Mesenchymal stem cell (in vitro differentiated cells and primary cell): ENCODE measurements around the gene CAMTA1.
A peak's percentile ranks its signal among the peaks of the same experiment; 100 is the strongest.

Source experiments
- DNase-seq: peaks from one replicate; pipeline ENCODE4 v3.0.0-alpha.2; 2013
- H2AFZ ChIP-seq: one replicate; pipeline ENCODE4 v1.6.1; 2013; ENCODE audit warnings: low read depth, mild to moderate bottlenecking, control low read depth, inconsistent platforms, low read length, moderate library complexity
- H2AK5ac ChIP-seq: 2 replicates; pipeline ENCODE4 v1.6.1; 2013; ENCODE audit warnings: low read length, moderate library complexity, mild to moderate bottlenecking, inconsistent platforms; ENCODE audit not compliant: severe bottlenecking
- H2BK120ac ChIP-seq: one replicate; pipeline ENCODE4 v1.6.1; 2013; ENCODE audit warnings: low read depth, mild to moderate bottlenecking, inconsistent platforms, low read length, moderate library complexity
- H2BK12ac ChIP-seq, 2 experiments: one replicate each; pipeline ENCODE4 v1.6.1; 2013; ENCODE audit warnings: inconsistent platforms in 2 of 2, low read length in 2 of 2, mild to moderate bottlenecking in 2 of 2, moderate library complexity in 2 of 2, control low read depth in 1 of 2
- H2BK15ac ChIP-seq: one replicate; pipeline ENCODE4 v1.6.1; 2013; ENCODE audit warnings: mild to moderate bottlenecking, low read depth, inconsistent platforms; ENCODE audit not compliant: poor library complexity, severe bottlenecking
- H2BK5ac ChIP-seq: 2 replicates; pipeline ENCODE4 v1.6.1; 2013; ENCODE audit warnings: low read depth, mild to moderate bottlenecking, low read length, control low read depth, inconsistent platforms; ENCODE audit not compliant: poor library complexity, severe bottlenecking
- H3K14ac ChIP-seq, 2 experiments: one replicate each; pipeline ENCODE4 v1.6.1; 2013; ENCODE audit warnings: inconsistent platforms in 2 of 2, low read length in 2 of 2, control low read depth in 1 of 2, mild to moderate bottlenecking in 1 of 2, moderate library complexity in 1 of 2
- H3K18ac ChIP-seq, 2 experiments: one replicate each; pipeline ENCODE4 v1.6.1; 2013; ENCODE audit warnings: inconsistent platforms in 2 of 2, low read length in 2 of 2, control low read depth in 1 of 2, low read depth in 1 of 2, mild to moderate bottlenecking in 1 of 2
- H3K23ac ChIP-seq, 2 experiments: one replicate each; pipeline ENCODE4 v1.6.1; 2013; ENCODE audit warnings: inconsistent platforms in 2 of 2, low read length in 2 of 2, mild to moderate bottlenecking in 2 of 2, moderate library complexity in 2 of 2, control low read depth in 1 of 2
- H3K27ac ChIP-seq: 2 replicates; pipeline ENCODE4 v1.5.1; 2013; ENCODE audit warnings: mild to moderate bottlenecking, moderate library complexity, low read length, control low read depth, inconsistent platforms; ENCODE audit not compliant: poor library complexity, severe bottlenecking
- H3K27me3 ChIP-seq, 2 experiments: 2 replicates each; pipeline versions ENCODE4 v1.6.1 to v1.7.0; 2013; ENCODE audit warnings: low read length in 2 of 2, mild to moderate bottlenecking in 2 of 2, moderate library complexity in 2 of 2, control low read depth in 1 of 2, inconsistent platforms in 1 of 2; ENCODE audit not compliant: control insufficient read depth in 1 of 2, insufficient read depth in 1 of 2
- H3K36me3 ChIP-seq, 2 experiments: 2 replicates each; pipeline versions ENCODE4 v1.6.1 to v1.7.0; 2013; ENCODE audit warnings: low read length in 2 of 2, control low read depth in 1 of 2, inconsistent platforms in 1 of 2, low read depth in 1 of 2, mild to moderate bottlenecking in 1 of 2; ENCODE audit not compliant: insufficient read depth in 2 of 2, control insufficient read depth in 1 of 2
- H3K4ac ChIP-seq, 2 experiments: one replicate each; pipeline ENCODE4 v1.6.1; 2013; ENCODE audit warnings: inconsistent platforms in 2 of 2, low read length in 2 of 2, mild to moderate bottlenecking in 2 of 2, moderate library complexity in 2 of 2, control low read depth in 1 of 2, low read depth in 1 of 2
- H3K4me1 ChIP-seq: 2 replicates; pipeline ENCODE4 v1.6.1; 2013; ENCODE audit warnings: low read depth, low read length, control low read depth; ENCODE audit not compliant: control insufficient read depth, insufficient read depth
- H3K4me2 ChIP-seq: 2 replicates; pipeline ENCODE4 v1.6.1; 2013; ENCODE audit warnings: low read length, mild to moderate bottlenecking, inconsistent platforms; ENCODE audit not compliant: poor library complexity, severe bottlenecking
- H3K4me3 ChIP-seq, 2 experiments: 2 replicates each; pipeline versions ENCODE4 v1.5.1 to v1.7.0; 2013; ENCODE audit warnings: low read length in 2 of 2, mild to moderate bottlenecking in 2 of 2, control low read depth in 1 of 2, low read depth in 1 of 2; ENCODE audit not compliant: insufficient read depth in 1 of 2
- H3K79me1 ChIP-seq: replicated peaks from 2 replicates; pipeline ENCODE4 v1.6.1; 2013; ENCODE audit warnings: mild to moderate bottlenecking, control low read depth, low read length, inconsistent platforms; ENCODE audit not compliant: poor library complexity, severe bottlenecking
- H3K9ac ChIP-seq: 2 replicates; pipeline ENCODE4 v1.7.0; 2013; ENCODE audit warnings: mild to moderate bottlenecking, low read length, moderate library complexity
- H3K9me3 ChIP-seq: 2 replicates; pipeline ENCODE4 v1.7.0; 2013; ENCODE audit warnings: mild to moderate bottlenecking, low read length; ENCODE audit not compliant: control insufficient read depth
- H4K8ac ChIP-seq: one replicate; pipeline ENCODE4 v1.6.1; 2013; ENCODE audit warnings: inconsistent platforms, mild to moderate bottlenecking, low read length, moderate library complexity
- H4K91ac ChIP-seq: one replicate; pipeline ENCODE4 v1.6.1; 2013; ENCODE audit warnings: mild to moderate bottlenecking, low read length, inconsistent platforms
- WGBS: methylation state at CpG from one replicate; pipeline ENCODE4 v1.1.7; 2013; ENCODE audit warnings: mixed read lengths; 5-methylcytosine and 5-hydroxymethylcytosine counted together

The CAMTA1 gene

DNA sequence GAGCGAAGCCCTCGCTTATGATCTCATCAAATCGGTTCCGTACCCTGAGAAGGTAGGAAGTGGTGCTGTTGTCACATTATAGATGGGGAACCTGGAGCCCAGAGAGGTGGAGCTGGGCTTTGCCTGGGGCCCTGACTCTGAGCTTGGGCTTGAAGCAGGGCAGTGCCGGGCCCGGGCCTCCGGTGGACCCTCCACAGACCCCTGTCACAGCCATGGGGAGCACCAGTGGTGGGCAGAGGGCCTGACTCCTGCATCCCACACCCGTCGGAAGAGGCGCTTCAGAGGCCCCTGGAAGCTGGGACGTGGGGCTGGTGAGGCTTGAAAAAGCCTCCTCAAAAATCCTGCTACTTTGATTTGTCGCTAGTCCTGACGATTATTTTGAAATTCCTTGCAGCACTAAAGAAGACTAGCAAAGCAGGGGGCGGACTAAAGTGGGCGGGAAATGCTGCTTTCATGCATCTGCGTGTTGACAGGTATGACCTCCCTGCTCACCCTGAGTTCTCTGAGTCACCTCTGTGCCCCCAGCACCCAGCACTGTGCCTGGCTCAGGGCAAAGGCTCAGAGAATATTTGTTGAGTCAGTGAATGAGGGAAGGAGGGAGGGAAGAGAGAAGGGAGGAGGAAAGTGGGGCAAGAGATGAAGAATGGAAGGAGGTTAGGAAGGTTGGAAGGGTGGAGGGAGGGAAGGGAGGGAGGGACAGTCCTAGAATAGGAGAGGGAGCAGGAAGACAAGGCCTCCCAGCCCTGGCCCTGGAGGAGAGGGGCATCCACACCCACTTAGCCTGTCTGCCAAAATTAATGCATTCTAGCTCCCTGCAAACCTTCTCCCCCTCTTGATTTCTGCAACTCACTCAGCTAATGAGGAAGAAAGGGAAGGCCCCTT, 723.0 kb downstream of the CAMTA1 start:
- Histone ChIP-seq H2BK120ac (no peak overlapping the region), H3K27ac (no peak overlapping the region), H3K79me1 (no peaks in the 10 kb centered on the region), H2BK15ac (peak overlapping the region; percentile 7), H2AK5ac (no peak overlapping the region), H3K18ac (no peak overlapping the region), H3K4ac (no peak overlapping the region), H3K4me2 (no peak overlapping the region), H3K4me3 (no peak overlapping the region), H3K27me3 (peaks cover 0 to 27% of the 10 kb centered on the region in 2 experiments), H3K36me3 (no peaks in the 10 kb centered on the region), H2BK12ac (no peak overlapping the region), H3K4me1 (peaks cover 12% of the 10 kb centered on the region), H4K91ac (no peak overlapping the region), H3K14ac (no peak overlapping the region), H4K8ac (no peak overlapping the region), H2AFZ (no peak overlapping the region), H2BK5ac (no peak overlapping the region), H3K9ac (no peak overlapping the region), H3K9me3 (no peaks in the 10 kb centered on the region), H3K23ac (peak overlapping the region in 1 of 2 experiments; percentile 11)
- no peak for DNase-seq
- WGBS = 88% methylated on average over 16 of the region's 16 CpGs

DNA sequence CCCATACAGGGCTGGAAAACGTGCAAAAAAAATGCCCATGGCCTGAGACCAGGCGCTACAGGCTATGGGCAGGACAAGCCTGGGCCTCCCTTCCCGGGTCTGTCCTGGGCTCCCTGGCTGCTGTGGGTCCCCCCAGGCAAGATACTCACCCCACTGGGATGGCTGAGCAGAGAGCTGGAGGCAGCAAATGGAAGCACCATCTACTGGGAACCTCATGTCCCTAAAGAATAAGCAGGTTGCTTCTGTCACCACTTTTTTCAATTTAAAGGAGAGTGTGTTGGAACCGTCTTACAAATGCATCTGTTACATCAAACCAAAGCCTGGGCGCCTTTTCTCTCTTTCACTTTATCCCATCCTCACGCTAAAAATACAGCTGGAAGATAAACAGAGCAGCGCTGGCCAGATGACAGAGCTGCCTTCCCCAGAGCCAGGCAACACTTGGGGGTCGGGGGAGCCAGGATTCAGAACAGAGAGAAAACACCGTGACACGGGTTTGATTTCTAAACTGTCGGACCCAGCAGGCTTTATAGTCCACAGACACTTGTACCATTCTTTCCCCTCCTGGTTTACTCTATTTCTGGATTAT, 723.8 kb downstream of the CAMTA1 start:
- no peak overlapping the region for H3K4me2 ChIP-seq
- no peaks in the 10 kb centered on the region for H3K9me3 ChIP-seq
- H3K14ac ChIP-seq = no peak overlapping the region
- H3K4me1 ChIP-seq = peaks cover 12% of the 10 kb centered on the region
- no peak for DNase-seq
- no peak overlapping the region for H3K4me3 ChIP-seq
- no peak overlapping the region for H2AK5ac ChIP-seq
- no peak overlapping the region for H2BK5ac ChIP-seq
- no peak overlapping the region for H4K8ac ChIP-seq
- 62% methylated on average over 8 of the region's 11 CpGs for WGBS
- no peak overlapping the region for H3K23ac ChIP-seq
- H3K9ac ChIP-seq = no peak overlapping the region
- H4K91ac ChIP-seq = no peak overlapping the region
- H3K27me3 ChIP-seq = peaks cover 0 to 27% of the 10 kb centered on the region in 2 experiments
- no peak overlapping the region for H2BK12ac ChIP-seq
- no peak overlapping the region for H3K18ac ChIP-seq
- H3K36me3 ChIP-seq = no peaks in the 10 kb centered on the region
- no peak overlapping the region for H2AFZ ChIP-seq
- H3K79me1 ChIP-seq = no peaks in the 10 kb centered on the region
- no peak overlapping the region for H2BK120ac ChIP-seq
- no peak overlapping the region for H3K27ac ChIP-seq
- no peak overlapping the region for H2BK15ac ChIP-seq
- no peak overlapping the region for H3K4ac ChIP-seq

GRCh38 chr1:7509598-7509997, 724.3 kb downstream of the CAMTA1 start:
- H2BK120ac ChIP-seq = no peak overlapping the region
- no peak overlapping the region for H3K18ac ChIP-seq
- no peak overlapping the region for H3K4me2 ChIP-seq
- no peak overlapping the region for H3K9ac ChIP-seq
- H3K14ac ChIP-seq = no peak overlapping the region
- no peaks in the 10 kb centered on the region for H3K79me1 ChIP-seq
- H2BK5ac ChIP-seq = no peak overlapping the region
- no peak overlapping the region for H4K8ac ChIP-seq
- H3K23ac ChIP-seq = no peak overlapping the region
- no peak overlapping the region for H3K4me3 ChIP-seq
- no peak overlapping the region for H4K91ac ChIP-seq
- H3K27ac ChIP-seq = no peak overlapping the region
- H2BK12ac ChIP-seq = no peak overlapping the region
- H3K4ac ChIP-seq = no peak overlapping the region
- H2BK15ac ChIP-seq = no peak overlapping the region
- no peak overlapping the region for H2AK5ac ChIP-seq
- peaks cover 0 to 31% of the 10 kb centered on the region in 2 experiments for H3K27me3 ChIP-seq
- no peaks in the 10 kb centered on the region for H3K36me3 ChIP-seq
- H2AFZ ChIP-seq = no peak overlapping the region
- DNase-seq = no peak
- peaks cover 12% of the 10 kb centered on the region for H3K4me1 ChIP-seq
- no peaks in the 10 kb centered on the region for H3K9me3 ChIP-seq
- WGBS = 53% methylated on average over 6 of the region's 7 CpGs

- no peak overlapping the region for H4K8ac ChIP-seq
- no peak overlapping the region for H2BK12ac ChIP-seq
- no peak overlapping the region for H3K4ac ChIP-seq
- no peaks in the 10 kb centered on the region for H3K79me1 ChIP-seq
- WGBS = 92% methylated on average over 7 of the region's 7 CpGs
- H3K4me1 ChIP-seq = peaks cover 15% of the 10 kb centered on the region
- H2AFZ ChIP-seq = no peak overlapping the region
- no peak overlapping the region for H3K4me2 ChIP-seq
- no peak overlapping the region for H4K91ac ChIP-seq
- H2BK120ac ChIP-seq = no peak overlapping the region
- no peak overlapping the region for H3K18ac ChIP-seq
- H3K27me3 ChIP-seq = peaks cover 0 to 32% of the 10 kb centered on the region in 2 experiments
- no peak overlapping the region for H3K4me3 ChIP-seq
- no peak overlapping the region for H3K27ac ChIP-seq
- no peak for DNase-seq
- H3K23ac ChIP-seq = no peak overlapping the region
- no peak overlapping the region for H2BK15ac ChIP-seq
- no peaks in the 10 kb centered on the region for H3K36me3 ChIP-seq
- H2AK5ac ChIP-seq = no peak overlapping the region
- no peak overlapping the region for H3K14ac ChIP-seq
- no peak overlapping the region for H2BK5ac ChIP-seq
- no peaks in the 10 kb centered on the region for H3K9me3 ChIP-seq
- no peak overlapping the region for H3K9ac ChIP-seq
Measured at GRCh38 chr1:7510389-7510931, 725.2 kb downstream of the CAMTA1 start.
